ENCODE results near the gene LTC4S.
"Not testable (repeated sequence)": the region's sequence is repeated elsewhere in the genome, so short reads cannot be mapped to it uniquely, and the experiment has no call there.

Gene LTC4S

GRCh38 chr5:179793468-179794139 lies at the start of gene LTC4S:
TSS of gene LTC4S (plus strand) at chr5:179793986. CDS start at chr5:179794081, 95 bp downstream.
- DNase-seq = no peak

GRCh38 chr5:179744106-179744505 lies 49.7 kb upstream of the LTC4S start:
- not testable (repeated sequence) for DNase-seq

GRCh38 chr5:179746872-179747271 lies 46.9 kb upstream of the LTC4S start:
- DNase-seq = no peak

GRCh38 chr5:179747811-179748210 lies 46.0 kb upstream of the LTC4S start:
- DNase-seq = peak; percentile 74 to 84

GRCh38 chr5:179749857-179750508 lies 43.8 kb upstream of the LTC4S start:
- no peak for DNase-seq

GRCh38 chr5:179753971-179754370 lies 39.8 kb upstream of the LTC4S start:
- no peak for DNase-seq

GRCh38 chr5:179755022-179755421 lies 38.8 kb upstream of the LTC4S start:
- DNase-seq = no peak

- peak; percentile 66 for DNase-seq
Measured at GRCh38 chr5:179758955-179759354, 34.8 kb upstream of the LTC4S start.

GRCh38 chr5:179759581-179760551 lies 33.9 kb upstream of the LTC4S start:
- peak; percentile 36 to 52 for DNase-seq

- DNase-seq = peak; percentile 34 to 52
Measured at GRCh38 chr5:179762079-179762780, 31.6 kb upstream of the LTC4S start.

- no peak for DNase-seq
Measured at GRCh38 chr5:179762781-179763176, 31.0 kb upstream of the LTC4S start.

- DNase-seq = peak; percentile 29 to 52
Measured at GRCh38 chr5:179763215-179763945, 30.4 kb upstream of the LTC4S start.

GRCh38 chr5:179764056-179764455 lies 29.7 kb upstream of the LTC4S start:
- DNase-seq = no peak

GRCh38 chr5:179765400-179765799 lies 28.4 kb upstream of the LTC4S start:
- peak; percentile 54 to 65 for DNase-seq

GRCh38 chr5:179766021-179766725 lies 27.6 kb upstream of the LTC4S start:
- DNase-seq = peak in 1 of 2 donors; percentile 19

- peak in 1 of 2 donors; percentile 30 for DNase-seq
Measured at GRCh38 chr5:179766726-179767455, 26.9 kb upstream of the LTC4S start.

GRCh38 chr5:179767496-179768100 lies 26.2 kb upstream of the LTC4S start:
- peak in 1 of 2 donors; percentile 35 for DNase-seq

- no peak for DNase-seq
Measured at GRCh38 chr5:179768326-179769085, 25.3 kb upstream of the LTC4S start.

GRCh38 chr5:179769271-179769670 lies 24.5 kb upstream of the LTC4S start:
- peak; percentile 56 to 80 for DNase-seq
